RWPE2 (cell line): ENCODE results near the gene RDH11.

Source experiments
- ATAC-seq: fragments of 200-7000 bp; cut with Tn5 transposase; 3 replicates; pipeline ENCODE4 v1.9.1; 2021; ENCODE audit warnings: low read depth
- DNase-seq: peaks from one replicate; pipeline ENCODE4 v3.0.0-alpha.2; 2020; ENCODE audit warnings: low spot score
- H3K27ac ChIP-seq: fragments of 450-650 bp; 2 replicates; pipeline ENCODE4 v1.5.1; 2017; ENCODE audit warnings: mild to moderate bottlenecking; ENCODE audit not compliant: poor library complexity, severe bottlenecking
- H3K27me3 ChIP-seq: fragments of 250-450 bp; sonication (Bioruptor Pico); 2 replicates; pipeline ENCODE4 v1.5.1; 2021; ENCODE audit warnings: mild to moderate bottlenecking, moderate library complexity; ENCODE audit not compliant: insufficient read depth, poor library complexity, severe bottlenecking
- H3K36me3 ChIP-seq: fragments of 250-450 bp; sonication (Bioruptor Pico); 2 replicates; pipeline ENCODE4 v1.5.1; 2020; ENCODE audit warnings: low read depth, mild to moderate bottlenecking, moderate library complexity
- H3K4me1 ChIP-seq: fragments of 250-450 bp; sonication (Bioruptor Pico); 2 replicates; pipeline ENCODE4 v1.5.1; 2021; ENCODE audit warnings: mild to moderate bottlenecking, moderate library complexity; ENCODE audit not compliant: insufficient read depth, poor library complexity, severe bottlenecking
- H3K4me3 ChIP-seq: fragments of 250-450 bp; sonication (Bioruptor Pico); 2 replicates; pipeline ENCODE4 v1.5.1; 2021; ENCODE audit warnings: mild to moderate bottlenecking, moderate library complexity; ENCODE audit not compliant: severe bottlenecking
- H3K9me3 ChIP-seq: fragments of 250-450 bp; sonication (Bioruptor Pico); 2 replicates; pipeline ENCODE4 v1.5.1; 2021; ENCODE audit warnings: mild to moderate bottlenecking, moderate library complexity; ENCODE audit not compliant: severe bottlenecking
- CTCF ChIP-seq: fragments of 450-650 bp; IDR thresholded peaks from one replicate; pipeline ENCODE4 v1.5.1; 2017; ENCODE audit warnings: mild to moderate bottlenecking, moderate library complexity; ENCODE audit not compliant: poor library complexity, severe bottlenecking

Gene RDH11

GRCh38 chr14:67653651-67654280 is 41.8 kb downstream of the RDH11 start:
- Histone ChIP-seq H3K9me3 (no peaks in the 10 kb centered on the region), H3K4me3 (no peak overlapping the region), H3K27me3 (no peaks in the 10 kb centered on the region), H3K4me1 (peaks cover 11% of the 10 kb centered on the region), H3K36me3 (peaks cover 94% of the 10 kb centered on the region), H3K27ac (no peak overlapping the region)
- DNase-seq = no peak
- no peak for TF ChIP-seq CTCF
- ATAC-seq = no peak

GRCh38 chr14:67652189-67652588 is 43.4 kb downstream of the RDH11 start:
- Histone ChIP-seq H3K4me1 (peaks cover 11% of the 10 kb centered on the region), H3K4me3 (no peak overlapping the region), H3K27me3 (no peaks in the 10 kb centered on the region), H3K27ac (no peak overlapping the region), H3K9me3 (no peaks in the 10 kb centered on the region), H3K36me3 (peaks cover 98% of the 10 kb centered on the region)
- ATAC-seq (no peak), DNase-seq (no peak)
- TF ChIP-seq CTCF = no peak

GRCh38 chr14:67650694-67651093 is 44.9 kb downstream of the RDH11 start:
- peaks cover 91% of the 10 kb centered on the region for H3K36me3 ChIP-seq

GRCh38 chr14:67650151-67650550 is 45.4 kb downstream of the RDH11 start:
- no peak for ATAC-seq

More at GRCh38 chr14:67650694-67651093, 44.9 kb downstream of the RDH11 start:
- Histone ChIP-seq H3K27ac (peak overlapping the region; percentile 46), H3K27me3 (no peaks in the 10 kb centered on the region), H3K4me1 (peaks cover 11% of the 10 kb centered on the region), H3K9me3 (no peaks in the 10 kb centered on the region), H3K4me3 (no peak overlapping the region)
- ATAC-seq (peak; percentile 95), DNase-seq (no peak)
- no peak for TF ChIP-seq CTCF

More at GRCh38 chr14:67650151-67650550, 45.4 kb downstream of the RDH11 start:
- H3K4me1 ChIP-seq = peaks cover 11% of the 10 kb centered on the region
- no peak for TF ChIP-seq CTCF
- no peaks in the 10 kb centered on the region for H3K9me3 ChIP-seq
- peaks cover 85% of the 10 kb centered on the region for H3K36me3 ChIP-seq
- H3K4me3 ChIP-seq = no peak overlapping the region
- peak overlapping the region; percentile 46 for H3K27ac ChIP-seq
- no peak for DNase-seq
- H3K27me3 ChIP-seq = no peaks in the 10 kb centered on the region
